ENCODE measurements around the gene ZFX. TPM values are rescaled to one million over a fixed set of nuclear protein-coding genes. Genes with fewer than 3 reads are reported as not detected.

ZFX gene
- total RNA-seq, 1 donor from 2014 or later = 33.9 TPM

DNA sequence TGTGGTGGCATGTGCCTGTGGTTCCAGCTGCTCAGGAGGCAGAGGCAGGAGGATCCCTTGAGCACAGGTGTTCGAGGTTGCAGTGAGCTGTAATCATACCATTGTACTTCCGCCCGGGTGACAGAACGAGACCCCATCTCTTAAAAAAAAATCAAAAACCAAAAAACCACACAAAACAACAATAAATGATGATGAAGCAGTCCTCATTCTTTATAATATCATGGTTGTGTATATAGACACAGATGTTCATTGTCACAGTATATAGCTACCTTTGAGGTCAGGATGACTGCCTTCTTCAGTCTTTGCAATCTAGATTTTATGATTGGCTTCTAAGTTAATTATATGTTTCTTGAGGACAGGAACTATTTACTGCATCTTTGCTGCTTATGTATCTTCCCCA lies 37.0 kb downstream of the ZFX start:
- Mint-ChIP-seq H3K27me3 (ENCODE audit: unreplicated experiment) (no peaks in the 10 kb centered on the region), H3K36me3 (ENCODE audit: unreplicated experiment) (no peaks in the 10 kb centered on the region), H3K27ac (ENCODE audit: unreplicated experiment) (no peak overlapping the region), H3K4me3 (ENCODE audit: unreplicated experiment) (no peak overlapping the region), H3K9me3 (ENCODE audit: unreplicated experiment) (no peaks in the 10 kb centered on the region), H3K4me1 (ENCODE audit: low read depth, unreplicated experiment) (peaks cover 4% of the 10 kb centered on the region)
- DNase-seq = no peak
- TF ChIP-seq, protein P1, sequence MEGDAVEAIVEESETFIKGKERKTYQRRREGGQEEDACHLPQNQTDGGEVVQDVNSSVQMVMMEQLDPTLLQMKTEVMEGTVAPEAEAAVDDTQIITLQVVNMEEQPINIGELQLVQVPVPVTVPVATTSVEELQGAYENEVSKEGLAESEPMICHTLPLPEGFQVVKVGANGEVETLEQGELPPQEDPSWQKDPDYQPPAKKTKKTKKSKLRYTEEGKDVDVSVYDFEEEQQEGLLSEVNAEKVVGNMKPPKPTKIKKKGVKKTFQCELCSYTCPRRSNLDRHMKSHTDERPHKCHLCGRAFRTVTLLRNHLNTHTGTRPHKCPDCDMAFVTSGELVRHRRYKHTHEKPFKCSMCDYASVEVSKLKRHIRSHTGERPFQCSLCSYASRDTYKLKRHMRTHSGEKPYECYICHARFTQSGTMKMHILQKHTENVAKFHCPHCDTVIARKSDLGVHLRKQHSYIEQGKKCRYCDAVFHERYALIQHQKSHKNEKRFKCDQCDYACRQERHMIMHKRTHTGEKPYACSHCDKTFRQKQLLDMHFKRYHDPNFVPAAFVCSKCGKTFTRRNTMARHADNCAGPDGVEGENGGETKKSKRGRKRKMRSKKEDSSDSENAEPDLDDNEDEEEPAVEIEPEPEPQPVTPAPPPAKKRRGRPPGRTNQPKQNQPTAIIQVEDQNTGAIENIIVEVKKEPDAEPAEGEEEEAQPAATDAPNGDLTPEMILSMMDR (IDR thresholded peaks at IDR 0.05; ENCODE audit: partially characterized antibody, unreplicated experiment) = no peak

GRCh38 chrX:24186986-24187385 lies 37.5 kb downstream of the ZFX start:
- H3K27ac Mint-ChIP-seq (ENCODE audit: unreplicated experiment) = no peak overlapping the region
- no peaks in the 10 kb centered on the region for H3K9me3 Mint-ChIP-seq (ENCODE audit: unreplicated experiment)
- H3K36me3 Mint-ChIP-seq (ENCODE audit: unreplicated experiment) = no peaks in the 10 kb centered on the region
- no peaks in the 10 kb centered on the region for H3K27me3 Mint-ChIP-seq (ENCODE audit: unreplicated experiment)
- peaks cover 4% of the 10 kb centered on the region for H3K4me1 Mint-ChIP-seq (ENCODE audit: low read depth, unreplicated experiment)
- TF ChIP-seq, protein P1 (IDR thresholded peaks at IDR 0.05; ENCODE audit: partially characterized antibody, unreplicated experiment) = no peak
- H3K4me3 Mint-ChIP-seq (ENCODE audit: unreplicated experiment) = no peak overlapping the region
- no peak for DNase-seq

DNA sequence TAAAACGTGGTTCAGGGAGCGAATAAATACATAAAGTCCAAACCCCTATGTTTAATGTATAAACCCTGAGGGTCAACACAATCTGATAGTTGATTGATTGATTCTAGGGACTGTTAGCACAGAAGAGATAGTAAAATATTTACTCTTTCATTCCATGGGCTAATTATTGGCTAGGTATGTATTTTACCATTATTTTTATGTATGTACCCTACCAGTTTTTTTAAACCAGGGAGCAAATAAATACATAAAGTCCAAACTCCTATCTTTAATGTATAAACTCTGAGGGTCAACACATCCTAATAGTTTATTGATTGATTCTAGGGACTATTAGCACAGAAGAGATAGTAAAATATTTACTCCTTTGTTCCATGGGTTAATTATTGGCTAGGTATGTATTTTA lies 40.0 kb downstream of the ZFX start:
- DNase-seq = no peak
- TF ChIP-seq, protein P1 (IDR thresholded peaks at IDR 0.05; ENCODE audit: partially characterized antibody, unreplicated experiment) = no peak
- peaks cover 8% of the 10 kb centered on the region for H3K4me1 Mint-ChIP-seq (ENCODE audit: low read depth, unreplicated experiment)
- no peaks in the 10 kb centered on the region for H3K36me3 Mint-ChIP-seq (ENCODE audit: unreplicated experiment)
- no peak overlapping the region for H3K27ac Mint-ChIP-seq (ENCODE audit: unreplicated experiment)
- no peaks in the 10 kb centered on the region for H3K27me3 Mint-ChIP-seq (ENCODE audit: unreplicated experiment)
- H3K9me3 Mint-ChIP-seq (ENCODE audit: unreplicated experiment) = no peaks in the 10 kb centered on the region
- no peak overlapping the region for H3K4me3 Mint-ChIP-seq (ENCODE audit: unreplicated experiment)

DNA sequence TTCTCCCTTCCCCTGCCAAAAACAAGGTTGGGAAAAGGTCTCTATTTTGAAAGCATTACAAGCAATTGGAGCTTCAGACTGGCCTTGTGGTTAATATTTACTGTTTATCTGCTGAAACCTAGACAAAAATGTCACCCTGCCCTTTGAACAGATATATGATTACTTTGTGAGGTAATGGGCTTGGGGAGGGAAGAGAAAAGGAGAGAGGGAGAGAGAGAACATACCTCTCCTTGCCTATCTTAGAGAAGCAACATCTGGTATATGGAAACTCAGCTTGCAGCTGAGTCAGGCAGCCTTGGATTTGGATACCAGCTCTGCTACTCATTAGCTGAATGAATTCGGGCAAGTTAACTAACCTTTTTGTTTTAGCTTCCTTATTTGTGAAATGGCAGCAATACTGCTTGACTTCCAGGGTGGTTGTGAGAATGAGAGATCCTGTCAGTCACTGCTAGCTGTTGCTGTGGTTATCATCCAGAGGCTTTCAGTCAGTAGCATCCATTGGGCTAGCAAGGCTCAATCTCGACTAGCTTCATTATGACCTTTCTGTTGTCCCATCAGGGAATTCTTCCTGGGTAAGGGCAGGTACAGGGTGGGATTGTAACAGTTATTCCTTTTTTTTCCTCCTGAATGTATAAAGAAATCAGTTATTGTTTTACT lies 41.1 kb downstream of the ZFX start:
- Mint-ChIP-seq H3K36me3 (ENCODE audit: unreplicated experiment) (no peaks in the 10 kb centered on the region), H3K4me3 (ENCODE audit: unreplicated experiment) (no peak overlapping the region), H3K27ac (ENCODE audit: unreplicated experiment) (no peak overlapping the region), H3K4me1 (ENCODE audit: low read depth, unreplicated experiment) (peaks cover 8% of the 10 kb centered on the region), H3K9me3 (ENCODE audit: unreplicated experiment) (no peaks in the 10 kb centered on the region), H3K27me3 (ENCODE audit: unreplicated experiment) (no peaks in the 10 kb centered on the region)
- no peak for DNase-seq
- TF ChIP-seq, protein P1 (IDR thresholded peaks at IDR 0.05; ENCODE audit: partially characterized antibody, unreplicated experiment) = no peak

GRCh38 chrX:24196509-24196908 lies 47.0 kb downstream of the ZFX start:
- no peak overlapping the region for H3K27ac Mint-ChIP-seq (ENCODE audit: unreplicated experiment)
- DNase-seq = no peak
- no peak overlapping the region for H3K4me3 Mint-ChIP-seq (ENCODE audit: unreplicated experiment)
- TF ChIP-seq, protein P1 (IDR thresholded peaks at IDR 0.05; ENCODE audit: partially characterized antibody, unreplicated experiment) = no peak
- peaks cover 6% of the 10 kb centered on the region for H3K4me1 Mint-ChIP-seq (ENCODE audit: low read depth, unreplicated experiment)
- no peaks in the 10 kb centered on the region for H3K36me3 Mint-ChIP-seq (ENCODE audit: unreplicated experiment)
- H3K27me3 Mint-ChIP-seq (ENCODE audit: unreplicated experiment) = peaks cover 2% of the 10 kb centered on the region
- peaks cover 4% of the 10 kb centered on the region for H3K9me3 Mint-ChIP-seq (ENCODE audit: unreplicated experiment)
